ENCODE results near the gene CEP85. TPM values are rescaled to one million over a fixed set of nuclear protein-coding genes. Genes with fewer than 3 reads are reported as not detected.

CEP85 gene
- total and polyA plus RNA-seq, 2 of the 13 experiments (the other 11 are each of a cell fraction or from before 2014, with no cell fraction given), result 16.1 to 26.7 TPM

GRCh38 chr1:26233903-26234643, at the start of gene CEP85 (continued):
- peak; percentile 22; the same call in 1 of the 2 replicates for TF ChIP-seq ATF2 (CRISPR knock-in tag; IDR thresholded peaks at IDR 0.05)
- TF ChIP-seq BCL3 (CRISPR knock-in tag; IDR thresholded peaks at IDR 0.05), result no peak
- no peak; the same call in 1 of the 2 replicates for TF ChIP-seq HNF4G (IDR thresholded peaks at IDR 0.05; ENCODE audit: borderline replicate concordance, low read depth, low read length)
- TF ChIP-seq HNF4G (CRISPR knock-in tag; IDR thresholded peaks at IDR 0.05; ENCODE audit: borderline replicate concordance, low read depth), result no peak
- peak; percentile 52 for TF ChIP-seq SRSF1 (optimal IDR thresholded peaks at IDR 0.05; ENCODE audit: low read depth, low read length)
- no peak for TF ChIP-seq CHCHD3 (CRISPR knock-in tag; IDR thresholded peaks at IDR 0.05)
- no peak for TF ChIP-seq TOPORS (CRISPR knock-in tag; IDR thresholded peaks at IDR 0.05)
- TF ChIP-seq SOX6 (IDR thresholded peaks at IDR 0.05), result no peak
- peak; percentile 30; the same call in 1 of the 2 replicates for TF ChIP-seq SOX6 (CRISPR knock-in tag; IDR thresholded peaks at IDR 0.05)
- no peak for TF ChIP-seq MNT (IDR thresholded peaks at IDR 0.05)
- TF ChIP-seq ZNF878 (CRISPR knock-in tag; IDR thresholded peaks at IDR 0.05), result no peak
- peak; percentile 86 for TF ChIP-seq SP4 (CRISPR knock-in tag; IDR thresholded peaks at IDR 0.05)
- TF ChIP-seq POLR2G (IDR thresholded peaks at IDR 0.05; ENCODE audit: low read depth, low read length), result peak; percentile 93
- peak; percentile 73 to 94 for TF ChIP-seq HMGXB4 (CRISPR knock-in tag; IDR thresholded peaks at IDR 0.05; ENCODE audit: borderline replicate concordance in 1 of 2, low read depth in 1 of 2)
- no peak for TF ChIP-seq ZNF354B (CRISPR knock-in tag; IDR thresholded peaks at IDR 0.05)
- TF ChIP-seq ELF1 (CRISPR knock-in tag; IDR thresholded peaks at IDR 0.05), result peak; percentile 46; the same call in 1 of the 2 replicates
- TF ChIP-seq POLR2AphosphoS2 (IDR thresholded peaks at IDR 0.05; ENCODE audit: low read depth, low read length), result no peak
- no peak for TF ChIP-seq MATR3 (CRISPR knock-in tag; IDR thresholded peaks at IDR 0.05)
- TF ChIP-seq U2AF1 (optimal IDR thresholded peaks at IDR 0.05; ENCODE audit: low read depth, low read length), result no peak
- TF ChIP-seq TBX2 (CRISPR knock-in tag; IDR thresholded peaks at IDR 0.05; ENCODE audit: borderline replicate concordance), result peak; percentile 80; the same call in 1 of the 2 replicates
- TF ChIP-seq ZNF10 (CRISPR knock-in tag; IDR thresholded peaks at IDR 0.05; ENCODE audit: borderline replicate concordance, low read depth), result no peak

Data from HepG2 (cell line).